Measurements from ENCODE around the gene EMC8. TPM values are rescaled to one million over a fixed set of nuclear protein-coding genes. Genes with fewer than 3 reads are reported as not detected.
A peak's percentile ranks its signal among the peaks of the same experiment; 100 is the strongest.

The EMC8 gene
- total RNA-seq, 1 donor from 2014 or later = 45.9 TPM

DNA sequence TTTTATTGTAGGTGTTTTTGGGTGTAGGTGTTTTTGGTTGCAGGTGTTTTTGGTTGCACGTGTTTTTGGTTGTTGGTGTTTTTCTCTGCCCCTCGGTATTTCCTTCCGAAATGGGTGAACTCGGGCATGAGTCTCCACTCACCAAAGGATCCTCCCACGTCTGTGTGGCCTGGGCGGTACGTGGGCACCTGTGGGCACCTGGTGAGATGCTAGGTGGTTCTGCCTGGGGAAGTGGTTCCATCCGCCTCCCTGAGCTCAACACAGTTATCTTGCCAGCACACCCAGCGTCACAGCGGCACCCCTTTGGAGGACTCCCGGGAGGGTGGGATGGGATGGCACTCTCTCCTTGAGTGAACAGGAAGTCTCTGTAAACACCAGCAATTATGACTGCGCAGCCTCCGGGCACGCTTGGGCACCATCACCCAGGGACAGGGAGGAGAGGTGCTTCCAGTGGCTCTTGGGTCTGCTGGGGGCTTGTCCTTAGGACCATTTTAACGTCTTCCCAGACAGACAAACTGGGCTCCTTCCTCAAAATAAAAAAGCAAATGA lies 29.9 kb upstream of the EMC8 start:
- no peak overlapping the region for H3K4me3 ChIP-seq (ENCODE audit: low read depth, low read length)
- TF ChIP-seq, protein P1, sequence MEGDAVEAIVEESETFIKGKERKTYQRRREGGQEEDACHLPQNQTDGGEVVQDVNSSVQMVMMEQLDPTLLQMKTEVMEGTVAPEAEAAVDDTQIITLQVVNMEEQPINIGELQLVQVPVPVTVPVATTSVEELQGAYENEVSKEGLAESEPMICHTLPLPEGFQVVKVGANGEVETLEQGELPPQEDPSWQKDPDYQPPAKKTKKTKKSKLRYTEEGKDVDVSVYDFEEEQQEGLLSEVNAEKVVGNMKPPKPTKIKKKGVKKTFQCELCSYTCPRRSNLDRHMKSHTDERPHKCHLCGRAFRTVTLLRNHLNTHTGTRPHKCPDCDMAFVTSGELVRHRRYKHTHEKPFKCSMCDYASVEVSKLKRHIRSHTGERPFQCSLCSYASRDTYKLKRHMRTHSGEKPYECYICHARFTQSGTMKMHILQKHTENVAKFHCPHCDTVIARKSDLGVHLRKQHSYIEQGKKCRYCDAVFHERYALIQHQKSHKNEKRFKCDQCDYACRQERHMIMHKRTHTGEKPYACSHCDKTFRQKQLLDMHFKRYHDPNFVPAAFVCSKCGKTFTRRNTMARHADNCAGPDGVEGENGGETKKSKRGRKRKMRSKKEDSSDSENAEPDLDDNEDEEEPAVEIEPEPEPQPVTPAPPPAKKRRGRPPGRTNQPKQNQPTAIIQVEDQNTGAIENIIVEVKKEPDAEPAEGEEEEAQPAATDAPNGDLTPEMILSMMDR (conservative IDR thresholded peaks at IDR 0.05; ENCODE audit: low read depth, low read length) = no peak
- no peak for DNase-seq (ENCODE audit: low read depth)

DNA sequence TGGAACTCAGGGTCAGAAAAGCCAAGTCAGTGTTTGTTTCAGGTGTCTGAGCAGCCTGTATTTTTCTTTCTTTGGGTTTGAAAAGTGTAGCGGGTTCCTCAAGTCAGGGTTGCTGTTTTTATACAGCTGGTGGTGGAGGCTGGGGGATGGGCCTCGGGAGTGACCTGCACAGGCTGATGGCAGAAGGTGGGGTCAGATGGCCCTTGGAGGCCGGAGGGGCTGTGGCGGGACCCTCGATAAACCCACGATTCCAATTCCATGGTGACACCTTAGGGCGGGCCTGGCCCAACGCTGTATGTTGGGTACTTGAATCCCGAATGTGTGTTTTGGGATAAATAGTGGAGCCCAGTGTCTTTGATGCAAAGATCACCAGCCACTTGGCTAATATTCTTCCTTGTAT lies 28.8 kb upstream of the EMC8 start:
- DNase-seq (ENCODE audit: low read depth) = no peak
- TF ChIP-seq, protein P1 (conservative IDR thresholded peaks at IDR 0.05; ENCODE audit: low read depth, low read length) = no peak
- no peak overlapping the region for H3K4me3 ChIP-seq (ENCODE audit: low read depth, low read length)

DNA sequence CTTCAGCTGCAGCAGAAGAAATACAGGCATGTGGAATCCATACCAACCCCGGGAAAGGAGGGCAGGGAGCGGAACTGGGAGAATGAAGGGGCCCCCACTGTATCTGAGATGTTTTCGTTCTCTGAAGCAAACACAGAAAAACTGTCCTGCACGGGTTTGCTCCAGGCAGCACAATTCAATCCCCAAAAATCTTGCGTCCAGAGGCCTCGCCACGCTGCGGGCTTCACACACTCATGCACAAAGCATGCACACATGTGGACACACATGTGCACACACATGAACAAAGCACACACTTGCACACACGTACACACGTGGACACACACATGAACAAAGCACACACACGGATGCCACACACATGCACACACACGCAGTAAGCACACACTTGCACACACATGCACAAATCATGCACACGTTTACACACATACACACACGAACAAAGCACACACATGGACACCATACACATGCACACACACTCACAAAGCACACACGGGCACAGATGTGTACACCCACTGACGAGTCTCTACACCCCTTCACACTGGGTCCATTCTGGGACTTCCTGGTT lies 27.4 kb upstream of the EMC8 start:
- H3K4me3 ChIP-seq (ENCODE audit: low read depth, low read length) = no peak overlapping the region
- no peak for DNase-seq (ENCODE audit: low read depth)
- TF ChIP-seq, protein P1 (conservative IDR thresholded peaks at IDR 0.05; ENCODE audit: low read depth, low read length) = no peak

DNA sequence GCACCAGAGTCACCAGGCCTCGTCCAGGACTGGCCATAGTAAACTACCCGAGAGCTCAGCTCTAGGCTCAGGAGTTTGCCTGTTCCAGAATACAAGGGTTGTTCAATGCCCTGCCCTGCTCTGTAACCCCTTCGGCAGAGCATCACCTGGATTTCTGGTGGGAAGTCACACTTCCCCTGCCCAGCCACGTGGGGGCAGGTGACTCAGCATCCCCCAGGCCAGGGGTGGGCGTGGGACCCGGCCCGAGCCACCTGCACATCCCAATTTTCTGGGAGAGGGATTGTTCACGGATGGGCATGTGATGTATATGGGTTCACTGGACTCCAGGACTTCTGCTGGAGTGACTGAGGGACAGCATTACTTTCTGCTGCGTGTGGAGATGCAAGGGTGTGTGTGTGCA lies 26.0 kb upstream of the EMC8 start:
- H3K4me3 ChIP-seq (ENCODE audit: low read depth, low read length) = no peak overlapping the region
- no peak for DNase-seq (ENCODE audit: low read depth)
- TF ChIP-seq, protein P1 (conservative IDR thresholded peaks at IDR 0.05; ENCODE audit: low read depth, low read length) = peak; percentile 9

DNA sequence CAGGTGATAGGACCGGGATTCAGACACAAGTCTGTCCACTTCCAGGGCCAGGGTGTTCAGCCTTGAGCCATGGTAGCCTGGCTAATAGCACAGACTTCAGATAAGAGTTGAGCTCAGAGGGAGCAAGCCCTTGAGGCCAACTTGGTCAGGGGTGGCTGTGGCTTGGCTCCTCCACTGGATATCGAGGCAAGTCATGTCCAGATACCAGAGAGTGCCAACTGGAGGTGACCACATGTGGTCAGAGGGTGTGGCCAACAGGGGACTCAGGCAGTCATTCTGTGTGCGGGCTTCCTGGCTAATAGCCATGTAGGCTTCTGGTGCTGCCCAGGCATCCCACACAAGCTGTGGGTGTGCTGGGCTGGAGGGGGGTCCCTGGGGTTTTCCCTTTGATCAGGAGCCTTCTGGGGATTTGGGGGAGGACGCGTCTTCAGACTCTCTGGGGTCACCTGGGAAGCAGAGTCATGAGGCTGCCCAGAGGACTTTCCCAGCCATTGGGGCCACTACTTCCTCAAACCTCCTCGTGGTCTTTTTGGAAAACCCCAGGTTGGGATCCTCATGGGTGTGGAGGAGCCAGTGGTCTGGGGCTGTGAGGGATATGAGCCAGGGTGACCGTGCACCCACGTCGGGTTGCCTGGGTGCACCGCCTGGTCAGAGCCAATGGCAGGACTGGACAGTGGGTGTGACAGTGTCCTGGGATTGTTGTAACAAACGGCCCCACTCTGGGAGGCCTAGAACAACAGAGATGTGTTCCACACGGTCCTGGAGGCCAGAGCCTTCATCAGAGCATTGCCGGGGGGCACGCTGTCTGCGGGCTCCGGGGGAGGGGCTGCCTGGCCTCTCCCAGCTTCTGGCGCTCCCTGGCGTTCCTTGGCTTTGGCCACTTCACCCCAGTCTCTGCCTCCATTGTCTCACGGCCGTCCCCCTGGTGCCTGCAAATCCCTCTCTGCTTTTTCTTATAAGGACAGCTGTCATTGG lies 25.1 kb upstream of the EMC8 start:
- TF ChIP-seq, protein P1 (conservative IDR thresholded peaks at IDR 0.05; ENCODE audit: low read depth, low read length) = no peak
- DNase-seq (ENCODE audit: low read depth) = no peak
- no peak overlapping the region for H3K4me3 ChIP-seq (ENCODE audit: low read depth, low read length)

DNA sequence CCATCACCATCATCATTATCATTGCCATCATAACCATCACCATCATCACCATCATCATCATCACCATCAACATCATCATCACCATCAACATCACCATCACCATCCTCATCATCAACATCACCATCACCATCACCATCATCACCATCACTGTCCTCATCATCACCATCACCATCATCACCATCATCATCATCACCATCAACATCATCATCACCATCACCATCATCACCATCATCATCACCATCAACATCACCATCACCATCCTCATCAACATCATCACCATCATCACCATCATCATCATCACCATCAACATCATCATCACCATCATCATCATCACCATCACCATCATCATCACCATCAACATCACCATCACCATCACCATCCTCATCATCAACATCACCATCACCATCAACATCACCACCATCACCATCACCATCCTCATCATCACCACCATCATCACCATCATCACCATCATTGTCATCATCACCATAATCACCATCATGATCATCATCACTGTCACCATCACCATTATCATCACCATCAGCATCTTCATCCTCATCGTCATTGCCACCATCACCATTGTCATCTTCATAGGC lies 24.1 kb upstream of the EMC8 start:
- no peak for DNase-seq (ENCODE audit: low read depth)
- TF ChIP-seq, protein P1 (conservative IDR thresholded peaks at IDR 0.05; ENCODE audit: low read depth, low read length) = no peak
- no peak overlapping the region for H3K4me3 ChIP-seq (ENCODE audit: low read depth, low read length)

Data from epithelial cell of proximal tubule (primary cell).